Measurements from ENCODE around the gene CLIP1.
"Not testable (repeated sequence)": the region's sequence is repeated elsewhere in the genome, so short reads cannot be mapped to it uniquely, and the experiment has no call there.

The CLIP1 gene

GRCh38 chr12:122458105-122459035, 35.9 kb upstream of the CLIP1 start:
- no peak overlapping the region for H3K4me3 ChIP-seq (ENCODE audit: low read length in 2 of 2)
- no peaks in the 10 kb centered on the region for H3K27me3 ChIP-seq (ENCODE audit: control insufficient read depth in 1 of 2, insufficient read depth in 2 of 2, low read length in 2 of 2)
- no peak overlapping the region for H3K9ac ChIP-seq (ENCODE audit: low read length in 2 of 2)
- no peaks in the 10 kb centered on the region for H3K36me3 ChIP-seq (ENCODE audit: control insufficient read depth in 2 of 2, insufficient read depth in 2 of 2, low read length in 2 of 2)
- H3K4me1 ChIP-seq (ENCODE audit: control insufficient read depth, insufficient read depth, low read length): no peaks in the 10 kb centered on the region
- H3K9me3 ChIP-seq (ENCODE audit: control insufficient read depth in 2 of 2, low read length in 2 of 2): no peaks in the 10 kb centered on the region
- H3K27ac ChIP-seq (ENCODE audit: low read length): no peak overlapping the region

GRCh38 chr12:122457627-122458026, 35.2 kb upstream of the CLIP1 start:
- Histone ChIP-seq H3K9me3 (ENCODE audit: control insufficient read depth in 2 of 2, low read length in 2 of 2) (no peaks in the 10 kb centered on the region), H3K4me3 (ENCODE audit: low read length in 2 of 2) (no peak overlapping the region), H3K4me1 (ENCODE audit: control insufficient read depth, insufficient read depth, low read length) (no peaks in the 10 kb centered on the region), H3K36me3 (ENCODE audit: control insufficient read depth in 2 of 2, insufficient read depth in 2 of 2, low read length in 2 of 2) (no peaks in the 10 kb centered on the region), H3K9ac (ENCODE audit: low read length in 2 of 2) (no peak overlapping the region), H3K27me3 (ENCODE audit: control insufficient read depth in 1 of 2, insufficient read depth in 2 of 2, low read length in 2 of 2) (no peaks in the 10 kb centered on the region), H3K27ac (ENCODE audit: low read length) (no peak overlapping the region)

GRCh38 chr12:122454739-122455138, 32.3 kb upstream of the CLIP1 start:
- Histone ChIP-seq H3K4me1 (ENCODE audit: control insufficient read depth, insufficient read depth, low read length) (no peaks in the 10 kb centered on the region), H3K9ac (ENCODE audit: low read length in 2 of 2) (no peak overlapping the region), H3K9me3 (ENCODE audit: control insufficient read depth in 2 of 2, low read length in 2 of 2) (no peaks in the 10 kb centered on the region), H3K4me3 (ENCODE audit: low read length in 2 of 2) (no peak overlapping the region), H3K36me3 (ENCODE audit: control insufficient read depth in 2 of 2, insufficient read depth in 2 of 2, low read length in 2 of 2) (no peaks in the 10 kb centered on the region), H3K27ac (ENCODE audit: low read length) (no peak overlapping the region), H3K27me3 (ENCODE audit: control insufficient read depth in 1 of 2, insufficient read depth in 2 of 2, low read length in 2 of 2) (no peaks in the 10 kb centered on the region)

GRCh38 chr12:122454250-122454721, 31.8 kb upstream of the CLIP1 start:
- no peaks in the 10 kb centered on the region for H3K9me3 ChIP-seq (ENCODE audit: control insufficient read depth in 2 of 2, low read length in 2 of 2)
- no peaks in the 10 kb centered on the region for H3K4me1 ChIP-seq (ENCODE audit: control insufficient read depth, insufficient read depth, low read length)
- H3K27ac ChIP-seq (ENCODE audit: low read length): no peak overlapping the region
- no peak overlapping the region for H3K4me3 ChIP-seq (ENCODE audit: low read length in 2 of 2)
- H3K27me3 ChIP-seq (ENCODE audit: control insufficient read depth in 1 of 2, insufficient read depth in 2 of 2, low read length in 2 of 2): no peaks in the 10 kb centered on the region
- no peaks in the 10 kb centered on the region for H3K36me3 ChIP-seq (ENCODE audit: control insufficient read depth in 2 of 2, insufficient read depth in 2 of 2, low read length in 2 of 2)
- no peak overlapping the region for H3K9ac ChIP-seq (ENCODE audit: low read length in 2 of 2)

- Histone ChIP-seq H3K4me3 (ENCODE audit: low read length in 2 of 2) (no peak overlapping the region), H3K9me3 (ENCODE audit: control insufficient read depth in 2 of 2, low read length in 2 of 2) (no peaks in the 10 kb centered on the region), H3K27ac (ENCODE audit: low read length) (no peak overlapping the region), H3K9ac (ENCODE audit: low read length in 2 of 2) (no peak overlapping the region), H3K27me3 (ENCODE audit: control insufficient read depth in 1 of 2, insufficient read depth in 2 of 2, low read length in 2 of 2) (no peaks in the 10 kb centered on the region), H3K4me1 (ENCODE audit: control insufficient read depth, insufficient read depth, low read length) (no peaks in the 10 kb centered on the region), H3K36me3 (ENCODE audit: control insufficient read depth in 2 of 2, insufficient read depth in 2 of 2, low read length in 2 of 2) (no peaks in the 10 kb centered on the region)
These were observed 30.3 kb upstream of the CLIP1 start for GRCh38 chr12:122452701-122453285.

- no peaks in the 10 kb centered on the region for H3K9me3 ChIP-seq (ENCODE audit: control insufficient read depth in 2 of 2, low read length in 2 of 2)
- no peak overlapping the region for H3K27ac ChIP-seq (ENCODE audit: low read length)
- H3K9ac ChIP-seq (ENCODE audit: low read length in 2 of 2): no peak overlapping the region
- H3K4me3 ChIP-seq (ENCODE audit: low read length in 2 of 2): no peak overlapping the region
- H3K4me1 ChIP-seq (ENCODE audit: control insufficient read depth, insufficient read depth, low read length): no peaks in the 10 kb centered on the region
- H3K27me3 ChIP-seq (ENCODE audit: control insufficient read depth in 1 of 2, insufficient read depth in 2 of 2, low read length in 2 of 2): no peaks in the 10 kb centered on the region
- H3K36me3 ChIP-seq (ENCODE audit: control insufficient read depth in 2 of 2, insufficient read depth in 2 of 2, low read length in 2 of 2): no peaks in the 10 kb centered on the region
These were observed 26.8 kb upstream of the CLIP1 start for GRCh38 chr12:122449317-122449716.

- not testable (repeated sequence) for H3K4me1 ChIP-seq (ENCODE audit: control insufficient read depth, insufficient read depth, low read length); H3K36me3 ChIP-seq (ENCODE audit: control insufficient read depth in 2 of 2, insufficient read depth in 2 of 2, low read length in 2 of 2); H3K9me3 ChIP-seq (ENCODE audit: control insufficient read depth in 2 of 2, low read length in 2 of 2); H3K27me3 ChIP-seq (ENCODE audit: control insufficient read depth in 1 of 2, insufficient read depth in 2 of 2, low read length in 2 of 2); H3K4me3 ChIP-seq (ENCODE audit: low read length in 2 of 2); H3K9ac ChIP-seq (ENCODE audit: low read length in 2 of 2); H3K27ac ChIP-seq (ENCODE audit: low read length)
These were observed 25.4 kb upstream of the CLIP1 start for GRCh38 chr12:122447825-122448224.

GRCh38 chr12:122446390-122446789, 23.9 kb upstream of the CLIP1 start:
- not testable (repeated sequence) for H3K27me3 ChIP-seq (ENCODE audit: control insufficient read depth in 1 of 2, insufficient read depth in 2 of 2, low read length in 2 of 2); H3K36me3 ChIP-seq (ENCODE audit: control insufficient read depth in 2 of 2, insufficient read depth in 2 of 2, low read length in 2 of 2); H3K4me1 ChIP-seq (ENCODE audit: control insufficient read depth, insufficient read depth, low read length); H3K27ac ChIP-seq (ENCODE audit: low read length); H3K9ac ChIP-seq (ENCODE audit: low read length in 2 of 2); H3K9me3 ChIP-seq (ENCODE audit: control insufficient read depth in 2 of 2, low read length in 2 of 2); H3K4me3 ChIP-seq (ENCODE audit: low read length in 2 of 2)

- not testable (repeated sequence) for H3K27ac ChIP-seq (ENCODE audit: low read length); H3K4me3 ChIP-seq (ENCODE audit: low read length in 2 of 2); H3K9me3 ChIP-seq (ENCODE audit: control insufficient read depth in 2 of 2, low read length in 2 of 2); H3K27me3 ChIP-seq (ENCODE audit: control insufficient read depth in 1 of 2, insufficient read depth in 2 of 2, low read length in 2 of 2); H3K4me1 ChIP-seq (ENCODE audit: control insufficient read depth, insufficient read depth, low read length); H3K36me3 ChIP-seq (ENCODE audit: control insufficient read depth in 2 of 2, insufficient read depth in 2 of 2, low read length in 2 of 2); H3K9ac ChIP-seq (ENCODE audit: low read length in 2 of 2)
These were observed 21.6 kb upstream of the CLIP1 start for GRCh38 chr12:122444071-122444470.

- not testable (repeated sequence) for H3K27ac ChIP-seq (ENCODE audit: low read length); H3K27me3 ChIP-seq (ENCODE audit: control insufficient read depth in 1 of 2, insufficient read depth in 2 of 2, low read length in 2 of 2)
These were observed 16.4 kb upstream of the CLIP1 start for GRCh38 chr12:122438822-122439221.

GRCh38 chr12:122437656-122438121, 15.2 kb upstream of the CLIP1 start:
- H3K9me3 ChIP-seq (ENCODE audit: control insufficient read depth in 2 of 2, low read length in 2 of 2): no peaks in the 10 kb centered on the region
- H3K27ac ChIP-seq (ENCODE audit: low read length): peak overlapping the region; percentile 67
- H3K27me3 ChIP-seq (ENCODE audit: control insufficient read depth in 1 of 2, insufficient read depth in 2 of 2, low read length in 2 of 2): no peaks in the 10 kb centered on the region
- H3K36me3 ChIP-seq (ENCODE audit: control insufficient read depth in 2 of 2, insufficient read depth in 2 of 2, low read length in 2 of 2): no peaks in the 10 kb centered on the region
- peak overlapping the region; percentile 36 to 47 for H3K9ac ChIP-seq (ENCODE audit: low read length in 2 of 2)
- H3K4me3 ChIP-seq (ENCODE audit: low read length in 2 of 2): peak overlapping the region; percentile 57 to 62
- H3K4me1 ChIP-seq (ENCODE audit: control insufficient read depth, insufficient read depth, low read length): peaks cover 10% of the 10 kb centered on the region

More at GRCh38 chr12:122438822-122439221, 16.4 kb upstream of the CLIP1 start:
- not testable (repeated sequence) for H3K36me3 ChIP-seq (ENCODE audit: control insufficient read depth in 2 of 2, insufficient read depth in 2 of 2, low read length in 2 of 2); H3K4me3 ChIP-seq (ENCODE audit: low read length in 2 of 2); H3K9ac ChIP-seq (ENCODE audit: low read length in 2 of 2); H3K9me3 ChIP-seq (ENCODE audit: control insufficient read depth in 2 of 2, low read length in 2 of 2)
- peaks cover 10% of the 10 kb centered on the region for H3K4me1 ChIP-seq (ENCODE audit: control insufficient read depth, insufficient read depth, low read length)
